GM12874 (cell line): ENCODE measurements around the gene EMP3.
A peak's percentile ranks its signal among the peaks of the same experiment; 100 is the strongest.

Source experiments
- TF ChIP-seq, protein P1 (sequence below): IDR thresholded peaks from 2 replicates; pipeline ENCODE4 v1.5.1; 2011; ENCODE audit warnings: low read depth, mild to moderate bottlenecking, control low read depth, low read length, moderate library complexity; ENCODE audit not compliant: insufficient read depth

Gene EMP3

DNA sequence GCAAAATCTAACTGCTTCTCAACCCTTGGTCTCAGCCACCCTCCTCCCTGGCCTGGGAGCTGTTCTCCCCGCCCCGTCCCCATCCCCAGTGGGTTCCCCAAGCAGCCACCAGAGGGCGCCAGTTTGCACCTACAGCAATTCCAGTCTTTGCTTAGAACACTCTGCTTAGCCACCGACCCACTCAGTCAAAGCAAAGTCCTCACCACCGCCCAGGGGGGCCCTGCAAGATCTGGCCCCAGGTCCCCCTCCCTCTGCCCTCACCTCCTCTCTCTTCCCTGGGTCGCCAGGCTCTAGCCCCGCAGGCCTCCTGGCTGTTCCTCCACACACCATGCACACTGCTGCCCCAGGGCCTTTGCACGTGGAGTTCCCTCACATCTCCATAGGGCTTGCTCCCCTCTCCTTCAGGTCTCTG is 26.0 kb downstream of the EMP3 start:
- TF ChIP-seq, protein P1, sequence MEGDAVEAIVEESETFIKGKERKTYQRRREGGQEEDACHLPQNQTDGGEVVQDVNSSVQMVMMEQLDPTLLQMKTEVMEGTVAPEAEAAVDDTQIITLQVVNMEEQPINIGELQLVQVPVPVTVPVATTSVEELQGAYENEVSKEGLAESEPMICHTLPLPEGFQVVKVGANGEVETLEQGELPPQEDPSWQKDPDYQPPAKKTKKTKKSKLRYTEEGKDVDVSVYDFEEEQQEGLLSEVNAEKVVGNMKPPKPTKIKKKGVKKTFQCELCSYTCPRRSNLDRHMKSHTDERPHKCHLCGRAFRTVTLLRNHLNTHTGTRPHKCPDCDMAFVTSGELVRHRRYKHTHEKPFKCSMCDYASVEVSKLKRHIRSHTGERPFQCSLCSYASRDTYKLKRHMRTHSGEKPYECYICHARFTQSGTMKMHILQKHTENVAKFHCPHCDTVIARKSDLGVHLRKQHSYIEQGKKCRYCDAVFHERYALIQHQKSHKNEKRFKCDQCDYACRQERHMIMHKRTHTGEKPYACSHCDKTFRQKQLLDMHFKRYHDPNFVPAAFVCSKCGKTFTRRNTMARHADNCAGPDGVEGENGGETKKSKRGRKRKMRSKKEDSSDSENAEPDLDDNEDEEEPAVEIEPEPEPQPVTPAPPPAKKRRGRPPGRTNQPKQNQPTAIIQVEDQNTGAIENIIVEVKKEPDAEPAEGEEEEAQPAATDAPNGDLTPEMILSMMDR = peak; percentile 93

- TF ChIP-seq, protein P1 = no peak
Observed at GRCh38 chr19:48353677-48354076, 28.3 kb downstream of the EMP3 start.

GRCh38 chr19:48354332-48354992 is 29.1 kb downstream of the EMP3 start:
- TF ChIP-seq, protein P1 = no peak

GRCh38 chr19:48355365-48355954 is 30.1 kb downstream of the EMP3 start:
- TF ChIP-seq, protein P1 = no peak

- TF ChIP-seq, protein P1 = no peak
Observed at GRCh38 chr19:48359123-48359522, 33.8 kb downstream of the EMP3 start.

DNA sequence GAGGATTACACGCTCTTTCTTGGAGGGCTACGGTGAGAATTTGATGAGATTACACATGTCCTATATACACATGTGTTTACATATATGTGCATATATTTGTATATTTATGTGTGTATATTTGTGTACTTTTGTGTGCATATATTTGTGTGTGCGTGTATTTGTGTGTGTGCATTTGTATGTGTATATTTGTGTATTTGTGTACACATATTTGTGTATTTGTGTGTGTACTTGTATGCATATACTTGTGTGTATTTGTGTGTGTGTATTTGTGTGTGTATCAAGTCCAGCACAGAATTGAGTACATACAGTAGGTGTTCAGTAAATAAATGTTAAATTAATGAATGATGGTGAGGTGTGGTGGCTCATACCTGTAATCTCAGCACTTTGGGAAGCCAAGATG is 36.6 kb downstream of the EMP3 start:
- TF ChIP-seq, protein P1 = no peak

DNA sequence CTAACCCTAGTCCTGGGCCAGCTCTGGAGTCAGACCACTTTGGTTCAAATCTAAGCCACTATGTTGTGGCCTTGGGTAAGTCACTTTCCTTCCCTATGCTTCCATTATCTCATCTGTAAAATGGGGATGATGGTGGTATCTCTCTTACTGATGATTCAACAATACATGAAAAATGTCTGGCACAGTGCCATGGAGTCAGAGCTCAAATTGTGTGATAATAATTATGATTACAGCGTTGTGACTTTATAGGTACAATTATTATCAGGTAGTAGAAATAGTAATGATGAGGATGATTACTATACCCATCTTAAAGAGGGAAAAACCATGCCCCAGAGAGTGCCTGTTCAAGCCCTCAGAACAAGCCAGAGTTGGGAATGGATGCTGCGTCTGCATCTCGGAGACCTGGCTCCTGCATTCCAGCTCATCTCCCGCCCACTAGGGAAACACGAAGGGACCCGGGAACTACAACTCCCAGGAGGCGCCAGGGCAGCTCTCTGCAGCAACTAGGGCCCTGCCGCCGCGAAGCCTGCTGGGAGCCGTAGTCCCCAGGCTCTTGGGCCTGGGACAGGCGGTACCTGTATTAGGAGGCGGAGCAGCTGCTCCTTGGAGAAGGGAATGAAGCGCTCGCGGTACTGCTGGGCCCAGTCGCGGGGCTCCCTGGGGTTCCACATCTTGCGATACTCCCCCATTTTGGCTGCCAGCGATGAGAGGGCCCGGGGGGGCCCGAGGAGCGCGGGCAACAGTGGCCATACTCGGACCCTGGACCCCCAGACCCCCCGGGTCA is 37.6 kb downstream of the EMP3 start:
- TF ChIP-seq, protein P1 = no peak
